ENCODE measurements around the gene ARHGAP15.

Gene ARHGAP15

GRCh38 chr2:143586119-143586518 is 456.9 kb downstream of the ARHGAP15 start:
- no peaks in the 10 kb centered on the region for H3K27me3 Mint-ChIP-seq
- peaks cover 11% of the 10 kb centered on the region for H3K4me1 Mint-ChIP-seq (ENCODE audit: low read depth)
- H3K36me3 Mint-ChIP-seq = peaks cover 43% of the 10 kb centered on the region
- H3K27ac Mint-ChIP-seq = no peak overlapping the region
- no peak overlapping the region for H3K4me3 Mint-ChIP-seq
- H3K9me3 Mint-ChIP-seq (ENCODE audit: low read depth) = peaks cover 9% of the 10 kb centered on the region

GRCh38 chr2:143588746-143589145 is 459.5 kb downstream of the ARHGAP15 start:
- peaks cover 30% of the 10 kb centered on the region for H3K36me3 Mint-ChIP-seq
- H3K4me1 Mint-ChIP-seq (ENCODE audit: low read depth) = peaks cover 7% of the 10 kb centered on the region
- H3K27me3 Mint-ChIP-seq = no peaks in the 10 kb centered on the region
- no peak overlapping the region for H3K4me3 Mint-ChIP-seq
- H3K27ac Mint-ChIP-seq = no peak overlapping the region
- H3K9me3 Mint-ChIP-seq (ENCODE audit: low read depth) = peaks cover 6% of the 10 kb centered on the region

GRCh38 chr2:143594161-143594560 is 464.9 kb downstream of the ARHGAP15 start:
- no peaks in the 10 kb centered on the region for H3K4me1 Mint-ChIP-seq (ENCODE audit: low read depth)
- H3K4me3 Mint-ChIP-seq = no peak overlapping the region
- no peak overlapping the region for H3K27ac Mint-ChIP-seq
- H3K27me3 Mint-ChIP-seq = no peaks in the 10 kb centered on the region
- H3K36me3 Mint-ChIP-seq = peaks cover 27% of the 10 kb centered on the region
- no peaks in the 10 kb centered on the region for H3K9me3 Mint-ChIP-seq (ENCODE audit: low read depth)

GRCh38 chr2:143594745-143595144 is 465.5 kb downstream of the ARHGAP15 start:
- Mint-ChIP-seq H3K27ac (no peak overlapping the region), H3K4me1 (ENCODE audit: low read depth) (no peaks in the 10 kb centered on the region), H3K36me3 (peaks cover 31% of the 10 kb centered on the region), H3K9me3 (ENCODE audit: low read depth) (no peaks in the 10 kb centered on the region), H3K27me3 (no peaks in the 10 kb centered on the region), H3K4me3 (no peak overlapping the region)

GRCh38 chr2:143600116-143600515 is 470.9 kb downstream of the ARHGAP15 start:
- peaks cover 28% of the 10 kb centered on the region for H3K36me3 Mint-ChIP-seq

GRCh38 chr2:143601828-143602227 is 472.6 kb downstream of the ARHGAP15 start:
- no peak overlapping the region for H3K4me3 Mint-ChIP-seq
- H3K27ac Mint-ChIP-seq = no peak overlapping the region
- H3K9me3 Mint-ChIP-seq (ENCODE audit: low read depth) = no peaks in the 10 kb centered on the region
- H3K36me3 Mint-ChIP-seq = peaks cover 20% of the 10 kb centered on the region
- no peaks in the 10 kb centered on the region for H3K27me3 Mint-ChIP-seq
- H3K4me1 Mint-ChIP-seq (ENCODE audit: low read depth) = peaks cover 33% of the 10 kb centered on the region

More at GRCh38 chr2:143600116-143600515, 470.9 kb downstream of the ARHGAP15 start:
- no peak overlapping the region for H3K4me3 Mint-ChIP-seq
- no peaks in the 10 kb centered on the region for H3K9me3 Mint-ChIP-seq (ENCODE audit: low read depth)
- H3K27me3 Mint-ChIP-seq = no peaks in the 10 kb centered on the region
- H3K4me1 Mint-ChIP-seq (ENCODE audit: low read depth) = peaks cover 21% of the 10 kb centered on the region
- no peak overlapping the region for H3K27ac Mint-ChIP-seq

GRCh38 chr2:143603035-143603655 is 473.9 kb downstream of the ARHGAP15 start:
- no peak overlapping the region for H3K4me3 Mint-ChIP-seq
- H3K9me3 Mint-ChIP-seq (ENCODE audit: low read depth) = no peaks in the 10 kb centered on the region
- H3K27ac Mint-ChIP-seq = peak overlapping the region; percentile 35

DNA sequence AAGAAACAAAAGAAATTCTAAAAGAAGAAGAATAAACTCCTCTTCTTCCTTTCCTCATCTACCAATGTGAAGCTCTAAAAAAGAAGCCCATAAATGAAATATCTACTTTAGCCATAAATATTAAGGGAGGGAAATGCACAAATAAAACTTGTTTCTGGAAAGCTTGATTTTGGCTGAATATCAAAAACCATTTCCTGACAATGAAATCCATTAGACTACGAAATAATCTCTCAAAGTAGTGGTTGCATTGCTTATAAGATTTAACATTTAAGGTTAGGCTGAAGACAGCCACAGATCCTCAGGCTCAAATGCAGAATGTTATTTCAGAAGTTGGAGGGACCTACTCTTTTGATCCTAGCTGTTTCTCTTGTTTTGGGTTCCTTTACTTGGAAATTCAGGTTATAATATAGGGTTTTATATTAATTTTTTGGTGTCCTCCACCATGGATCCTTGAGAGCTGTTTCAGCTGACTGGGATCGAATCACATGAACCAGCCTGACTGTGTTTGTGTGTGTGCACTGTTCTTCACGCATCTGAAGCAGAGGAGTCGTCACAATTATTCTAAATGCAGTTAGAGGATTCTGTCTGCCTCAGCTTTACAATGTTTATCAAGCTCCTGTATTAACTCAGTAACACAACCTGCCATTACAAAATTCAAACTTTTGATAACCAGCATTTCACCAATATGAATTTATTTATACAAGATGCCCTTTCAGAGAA is 474.8 kb downstream of the ARHGAP15 start:
- H3K36me3 Mint-ChIP-seq = peaks cover 15% of the 10 kb centered on the region
- no peaks in the 10 kb centered on the region for H3K9me3 Mint-ChIP-seq (ENCODE audit: low read depth)
- peaks cover 52% of the 10 kb centered on the region for H3K4me1 Mint-ChIP-seq (ENCODE audit: low read depth)
- H3K27ac Mint-ChIP-seq = peak overlapping the region; percentile 16
- H3K4me3 Mint-ChIP-seq = no peak overlapping the region
- H3K27me3 Mint-ChIP-seq = no peaks in the 10 kb centered on the region

More at GRCh38 chr2:143603035-143603655, 473.9 kb downstream of the ARHGAP15 start:
- H3K27me3 Mint-ChIP-seq = no peaks in the 10 kb centered on the region
- peaks cover 16% of the 10 kb centered on the region for H3K36me3 Mint-ChIP-seq
- H3K4me1 Mint-ChIP-seq (ENCODE audit: low read depth) = peaks cover 46% of the 10 kb centered on the region

- Mint-ChIP-seq H3K27ac (no peak overlapping the region), H3K9me3 (ENCODE audit: low read depth) (no peaks in the 10 kb centered on the region), H3K36me3 (peaks cover 11% of the 10 kb centered on the region), H3K4me1 (ENCODE audit: low read depth) (peaks cover 55% of the 10 kb centered on the region), H3K27me3 (no peaks in the 10 kb centered on the region), H3K4me3 (no peak overlapping the region)
Observed at GRCh38 chr2:143604566-143604959, 475.3 kb downstream of the ARHGAP15 start.

DNA sequence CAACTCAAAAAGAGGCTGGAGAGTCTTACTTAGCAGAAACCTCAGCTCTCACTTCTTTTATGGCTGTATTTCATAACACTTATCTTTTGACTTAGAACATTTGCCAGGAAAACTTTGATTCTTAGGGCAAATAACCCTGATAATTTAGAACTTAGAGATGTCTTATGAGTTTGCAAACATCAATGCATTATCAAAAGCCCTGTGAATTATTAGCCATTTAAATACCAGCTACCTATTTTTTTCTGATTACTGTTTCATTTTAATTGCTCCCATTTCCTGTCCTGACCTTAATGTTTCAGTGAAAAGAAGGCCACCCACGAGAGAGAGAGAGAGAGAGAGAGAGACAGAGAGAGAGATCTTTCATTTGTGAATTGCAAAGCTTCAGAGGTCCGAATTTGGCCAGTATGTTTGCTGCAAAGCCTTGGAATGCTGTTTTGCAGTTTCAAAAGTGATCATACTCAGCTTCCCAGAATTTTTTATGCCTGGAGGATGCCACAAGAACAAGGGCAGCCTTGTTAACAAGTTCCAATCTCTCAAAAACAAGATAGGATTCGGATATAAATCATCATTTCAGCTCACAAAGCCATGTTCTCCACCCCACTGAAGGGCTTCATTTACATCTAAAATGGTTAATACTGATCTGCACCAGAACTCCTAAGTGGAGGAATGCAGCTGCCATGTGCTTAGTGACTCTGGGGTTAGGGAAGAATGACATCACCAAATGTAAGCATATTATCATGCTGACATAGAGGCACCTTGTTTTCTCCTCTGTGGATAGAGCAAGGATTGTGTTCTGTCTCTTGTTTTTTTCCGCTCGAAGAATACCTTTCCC is 478.2 kb downstream of the ARHGAP15 start:
- peak overlapping the region; percentile 24 for H3K27ac Mint-ChIP-seq
- H3K4me3 Mint-ChIP-seq = no peak overlapping the region
- H3K27me3 Mint-ChIP-seq = no peaks in the 10 kb centered on the region
- peaks cover 12% of the 10 kb centered on the region for H3K36me3 Mint-ChIP-seq
- H3K4me1 Mint-ChIP-seq (ENCODE audit: low read depth) = peaks cover 60% of the 10 kb centered on the region
- no peaks in the 10 kb centered on the region for H3K9me3 Mint-ChIP-seq (ENCODE audit: low read depth)

DNA sequence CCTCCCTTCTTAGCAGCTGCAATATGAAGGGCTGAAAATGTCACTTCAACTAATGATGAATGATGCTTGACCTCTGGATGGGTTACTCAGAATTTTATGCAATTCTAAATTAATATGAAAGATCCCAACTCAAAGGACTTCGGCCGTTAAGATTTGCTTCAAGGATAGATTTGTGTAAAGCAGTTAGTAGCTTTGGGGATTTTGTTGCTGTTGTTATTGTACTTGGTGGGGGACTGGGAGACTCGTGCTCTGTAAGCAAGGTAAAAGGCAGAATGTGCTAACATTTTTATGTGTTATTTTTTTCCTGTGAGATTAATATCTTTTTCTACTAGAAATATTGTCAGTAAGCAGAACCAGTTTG is 478.8 kb downstream of the ARHGAP15 start:
- Mint-ChIP-seq H3K27ac (peak overlapping the region; percentile 24), H3K4me1 (ENCODE audit: low read depth) (peaks cover 60% of the 10 kb centered on the region), H3K9me3 (ENCODE audit: low read depth) (no peaks in the 10 kb centered on the region), H3K36me3 (peaks cover 12% of the 10 kb centered on the region), H3K27me3 (no peaks in the 10 kb centered on the region), H3K4me3 (no peak overlapping the region)

DNA sequence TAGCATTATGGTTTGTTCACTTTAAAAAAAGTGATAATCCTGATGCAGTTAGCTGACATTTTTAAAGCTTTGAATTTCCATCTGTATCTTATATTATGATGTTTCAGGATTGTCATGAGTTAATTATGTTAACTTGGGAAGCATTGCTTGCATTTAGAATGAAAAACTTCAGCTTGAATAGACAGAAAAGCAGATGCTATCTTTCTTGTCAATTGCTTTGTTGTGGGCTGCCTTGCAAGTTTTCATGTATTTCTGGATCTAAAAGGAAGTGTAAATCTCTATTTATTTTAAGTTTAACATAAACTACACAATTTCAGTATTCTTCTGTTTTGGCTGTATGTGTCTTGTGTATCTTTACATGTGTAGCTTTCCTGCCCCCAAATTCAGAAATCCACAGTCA is 479.5 kb downstream of the ARHGAP15 start:
- H3K4me1 Mint-ChIP-seq (ENCODE audit: low read depth) = peaks cover 59% of the 10 kb centered on the region
- H3K27ac Mint-ChIP-seq = no peak overlapping the region
- peaks cover 12% of the 10 kb centered on the region for H3K36me3 Mint-ChIP-seq
- H3K9me3 Mint-ChIP-seq (ENCODE audit: low read depth) = no peaks in the 10 kb centered on the region
- no peaks in the 10 kb centered on the region for H3K27me3 Mint-ChIP-seq
- H3K4me3 Mint-ChIP-seq = no peak overlapping the region

DNA sequence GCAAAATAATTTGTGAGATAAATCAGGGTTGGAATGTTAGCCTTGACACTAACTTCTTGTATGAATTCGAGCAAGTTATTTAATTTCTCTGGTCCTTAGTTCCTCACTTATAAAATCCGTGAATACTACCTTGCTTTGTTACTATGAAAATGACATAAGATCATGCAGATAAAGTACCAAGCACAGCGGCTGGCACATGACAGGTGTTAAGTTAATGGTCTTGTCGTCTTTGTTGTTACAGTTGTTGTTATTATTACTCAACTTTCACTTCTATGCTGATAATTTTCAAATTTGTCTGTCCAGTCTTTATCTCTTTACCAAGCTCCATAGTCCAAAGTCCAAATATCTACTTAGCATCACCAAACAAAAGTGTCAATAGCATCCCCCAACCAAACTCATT is 482.1 kb downstream of the ARHGAP15 start:
- Mint-ChIP-seq H3K36me3 (peaks cover 23% of the 10 kb centered on the region), H3K4me1 (ENCODE audit: low read depth) (peaks cover 77% of the 10 kb centered on the region), H3K9me3 (ENCODE audit: low read depth) (no peaks in the 10 kb centered on the region), H3K4me3 (no peak overlapping the region), H3K27me3 (no peaks in the 10 kb centered on the region), H3K27ac (no peak overlapping the region)

GRCh38 chr2:143615562-143615961 is 486.3 kb downstream of the ARHGAP15 start:
- H3K27me3 Mint-ChIP-seq = no peaks in the 10 kb centered on the region
- H3K4me1 Mint-ChIP-seq (ENCODE audit: low read depth) = peaks cover 53% of the 10 kb centered on the region
- H3K27ac Mint-ChIP-seq = peak overlapping the region; percentile 67
- H3K4me3 Mint-ChIP-seq = no peak overlapping the region
- H3K36me3 Mint-ChIP-seq = peaks cover 34% of the 10 kb centered on the region
- no peaks in the 10 kb centered on the region for H3K9me3 Mint-ChIP-seq (ENCODE audit: low read depth)

GRCh38 chr2:143616452-143616851 is 487.2 kb downstream of the ARHGAP15 start:
- no peaks in the 10 kb centered on the region for H3K9me3 Mint-ChIP-seq (ENCODE audit: low read depth)
- H3K4me3 Mint-ChIP-seq = no peak overlapping the region
- H3K36me3 Mint-ChIP-seq = peaks cover 35% of the 10 kb centered on the region
- no peaks in the 10 kb centered on the region for H3K27me3 Mint-ChIP-seq
- peaks cover 47% of the 10 kb centered on the region for H3K4me1 Mint-ChIP-seq (ENCODE audit: low read depth)
- peak overlapping the region; percentile 67 for H3K27ac Mint-ChIP-seq
